SK-N-SH (cell line): Measurements from ENCODE around the gene GSK3B. TPM values are rescaled to one million over a fixed set of nuclear protein-coding genes. Genes with fewer than 3 reads are reported as not detected.
A peak's percentile ranks its signal among the peaks of the same experiment; 100 is the strongest.

Experiments used
- CTCF ChIA-PET: fragments of 300-600, 350-600 bp; formaldehyde crosslinking; extraction: SDS; loops from one replicate; lab custom pipeline; 2021; lab: Yijun Ruan, JAX
- POLR2A ChIA-PET: fragments of 350-600 bp; sonication (Branson Sonifier 250); formaldehyde crosslinking; extraction: SDS; loops from one replicate; lab custom pipeline; 2020; ENCODE audit warnings: antibody characterized with exemption, inconsistent platforms; lab: Yijun Ruan, JAX
- DNase-seq: peaks from one replicate; pipeline ENCODE4 v3.0.0; 2012
- H2AFZ ChIP-seq: fragments of 200-600 bp; sonication (generic); 2 replicates; pipeline ENCODE4 v1.8.1; 2016; ENCODE audit warnings: antibody characterized with exemption, mild to moderate bottlenecking, low read depth
- H3F3A ChIP-seq: fragments of 200-600 bp; sonication (generic); replicated peaks from 2 replicates; pipeline ENCODE3; 2016; ENCODE audit warnings: antibody characterized with exemption, mild to moderate bottlenecking; ENCODE audit not compliant: insufficient read depth
- H3K27ac ChIP-seq, 2 experiments: fragments of 200-500 bp in 1 of 2; fragments of 200-600 bp in 1 of 2; sonication (Bioruptor generic) in 1 of 2; sonication (generic), shearing (Covaris generic) in 1 of 2; 2 replicates each; pipeline versions ENCODE4 v1.5.1 to v1.6.1; 2014 to 2016; ENCODE audit warnings: low read depth in 2 of 2, inconsistent platforms in 1 of 2, low read length in 1 of 2, mild to moderate bottlenecking in 1 of 2, mixed read lengths in 1 of 2
- H3K27me3 ChIP-seq: fragments of 200-600 bp; sonication (generic), shearing (Covaris generic); 2 replicates; pipeline ENCODE4 v1.6.1; 2016; ENCODE audit warnings: mixed run types; ENCODE audit not compliant: insufficient read depth
- H3K36me3 ChIP-seq, 2 experiments: fragments of 200-500 bp in 1 of 2; fragments of 200-600 bp in 1 of 2; sonication (Bioruptor generic) in 1 of 2; sonication (generic) in 1 of 2; replicated peaks in 1 of 2; 2 replicates each; pipeline versions ENCODE3 to v1.5.1; 2014 to 2016; ENCODE audit warnings: low read length in 1 of 2, mild to moderate bottlenecking in 1 of 2; ENCODE audit not compliant: insufficient read depth in 2 of 2, control insufficient read depth in 1 of 2
- H3K4me1 ChIP-seq, 2 experiments: fragments of 200-500 bp in 1 of 2; fragments of 200-600 bp in 1 of 2; sonication (Bioruptor generic) in 1 of 2; sonication (generic), shearing (Covaris generic) in 1 of 2; 2 replicates each; pipeline versions ENCODE4 v1.5.1 to v1.6.1; 2014 to 2016; ENCODE audit warnings: low read depth in 1 of 2, low read length in 1 of 2, mixed run types in 1 of 2; ENCODE audit not compliant: insufficient read depth in 2 of 2, control insufficient read depth in 1 of 2
- H3K4me2 ChIP-seq: fragments of 200-600 bp; sonication (generic), shearing (Covaris generic); 2 replicates; pipeline ENCODE4 v1.6.1; 2017; ENCODE audit warnings: mixed run types
- H3K4me3 ChIP-seq, 2 experiments: fragments of 200-500 bp in 1 of 2; fragments of 200-600 bp in 1 of 2; sonication (Bioruptor generic) in 1 of 2; sonication (generic), shearing (Covaris generic) in 1 of 2; 2 replicates each; pipeline versions ENCODE4 v1.5.1 to v1.8.1; 2014 to 2016; ENCODE audit warnings: low read depth in 2 of 2, inconsistent platforms in 1 of 2, low read length in 1 of 2, mild to moderate bottlenecking in 1 of 2, mixed read lengths in 1 of 2, moderate library complexity in 1 of 2
- H3K79me2 ChIP-seq: fragments of 200-600 bp; sonication (generic); 2 replicates; pipeline ENCODE4 v1.8.1; 2017; ENCODE audit warnings: mild to moderate bottlenecking; ENCODE audit not compliant: insufficient read depth
- H3K9ac ChIP-seq: fragments of 200-600 bp; sonication (generic); 2 replicates; pipeline ENCODE4 v1.6.1; 2017; ENCODE audit warnings: mixed run types
- H3K9me2 ChIP-seq: fragments of 200-600 bp; sonication (generic); 2 replicates; pipeline ENCODE4 v1.6.1; 2017; ENCODE audit warnings: mixed run types
- H3K9me3 ChIP-seq: fragments of 200-600 bp; sonication (generic); 2 replicates; pipeline ENCODE4 v1.6.1; 2017; ENCODE audit warnings: mixed run types, mild to moderate bottlenecking, moderate library complexity
- H4K20me1 ChIP-seq: fragments of 200-600 bp; sonication (generic); 2 replicates; pipeline ENCODE4 v1.6.1; 2017; ENCODE audit warnings: mild to moderate bottlenecking, mixed run types; ENCODE audit not compliant: insufficient read depth
- CHD2 ChIP-seq: fragments of 150-350 bp; IDR thresholded peaks from 2 replicates; pipeline ENCODE4 v1.6.1; 2018; ENCODE audit warnings: low read length; ENCODE audit not compliant: partially characterized antibody
- CTCF ChIP-seq: fragments of 200-600 bp; sonication (generic); IDR thresholded peaks from 2 replicates; pipeline ENCODE4 v1.6.1; 2017; ENCODE audit warnings: antibody characterized with exemption, mild to moderate bottlenecking, moderate library complexity
- ELF1 ChIP-seq: IDR thresholded peaks from 2 replicates; pipeline ENCODE4 v1.4.0; 2012
- EP300 ChIP-seq, 2 experiments: IDR thresholded peaks; 2 replicates each; pipeline versions ENCODE4 v1.4.0 to v1.6.1; 2012; ENCODE audit warnings: borderline replicate concordance in 1 of 2, low read depth in 1 of 2, low read length in 1 of 2
- GABPA ChIP-seq: IDR thresholded peaks from 2 replicates; pipeline ENCODE4 v1.4.0; 2012; ENCODE audit warnings: low read depth, mild to moderate bottlenecking
- GATA2 ChIP-seq: sonication (generic); formaldehyde crosslinking; IDR thresholded peaks from 2 replicates; pipeline ENCODE4 v1.5.0; 2020; ENCODE audit warnings: mild to moderate bottlenecking, missing genetic modification reagents
- JUND ChIP-seq: IDR thresholded peaks from 2 replicates; pipeline ENCODE4 v1.4.0; 2012
- MAX ChIP-seq: IDR thresholded peaks from 2 replicates; pipeline ENCODE4 v1.4.0; 2012; ENCODE audit warnings: low read depth
- NFIC ChIP-seq: IDR thresholded peaks from 2 replicates; pipeline ENCODE4 v1.4.0; 2012; ENCODE audit warnings: borderline replicate concordance
- PBX3 ChIP-seq: IDR thresholded peaks from 2 replicates; pipeline ENCODE4; 2012
- POLR2AphosphoS5 ChIP-seq: IDR thresholded peaks from 2 replicates; pipeline ENCODE4 v1.6.1; 2012; ENCODE audit warnings: low read depth, low read length
- RCOR1 ChIP-seq: fragments of 150-350 bp; IDR thresholded peaks from 2 replicates; pipeline ENCODE4 v1.6.1; 2017; ENCODE audit warnings: antibody characterized with exemption, low read length
- SIN3A ChIP-seq: IDR thresholded peaks from 2 replicates; pipeline ENCODE4 v1.6.1; 2012; ENCODE audit warnings: low read depth, mild to moderate bottlenecking, low read length, moderate library complexity, borderline replicate concordance
- SMC3 ChIP-seq: IDR thresholded peaks from 2 replicates; pipeline ENCODE4 v1.6.1; 2012; ENCODE audit warnings: low read depth, low read length, improper control_type of control experiment
- TEAD4 ChIP-seq: IDR thresholded peaks from 2 replicates; pipeline ENCODE4 v1.4.0; 2012; ENCODE audit warnings: mild to moderate bottlenecking, borderline replicate concordance; ENCODE audit not compliant: insufficient read depth
- ZBTB33 ChIP-seq: IDR thresholded peaks from 2 replicates; pipeline ENCODE4 v1.4.0; 2012; ENCODE audit warnings: low read depth, borderline replicate concordance
- whole genome bisulfite sequencing: methylation state at CpG from one replicate; pipeline ENCODE4 v1.1.6; 2017; ENCODE audit warnings: low lambda C conversion rate; 5-methylcytosine and 5-hydroxymethylcytosine counted together
- polyA plus RNA-seq, 3 experiments: library from polyadenylated mRNA; depleted of rRNA; stranded (reverse); fragments of >200 nt; gene quantifications; 2 replicates each; pipeline ENCODE4 v1.2.3, GENCODE V29; 2012

GSK3B gene
- polyA plus RNA-seq, 1 of the 3 experiments (the other 2 are of a cell fraction): 15.9 TPM

DNA sequence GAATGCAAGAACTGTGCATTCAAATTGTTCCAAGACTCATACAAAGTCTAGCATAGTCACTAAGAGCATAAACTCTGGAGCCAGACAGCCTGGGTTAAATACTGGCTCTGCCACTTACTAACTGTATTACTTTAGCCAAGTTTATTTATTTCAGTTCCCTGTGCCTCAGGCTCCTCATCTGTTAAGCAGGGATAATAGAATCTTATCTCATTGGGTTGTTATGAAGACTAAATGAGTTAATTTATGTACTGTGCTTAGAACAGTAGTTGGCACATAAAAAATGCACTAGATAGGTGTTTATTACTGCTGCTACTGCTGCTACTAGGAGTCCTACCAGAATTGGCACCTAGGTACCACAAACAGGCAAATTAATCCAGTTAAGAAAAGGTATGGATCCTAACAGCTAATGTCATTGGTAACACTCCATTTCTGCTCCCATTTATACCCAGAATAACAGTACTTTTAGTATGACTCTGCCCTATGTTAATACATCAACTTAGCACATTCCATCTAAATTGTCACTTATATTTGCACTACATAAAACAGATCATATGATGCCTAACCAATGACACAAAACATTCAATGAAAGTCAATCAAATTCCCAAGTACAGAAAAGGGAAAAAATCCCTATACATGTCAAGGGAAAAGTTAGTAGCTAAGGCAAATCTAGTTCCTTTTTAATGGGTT lies 45.7 kb downstream of the GSK3B start:
- no peak overlapping the region for H3K4me3 ChIP-seq
- ChIA-PET CTCF (interaction anchor here (1.1 to 1.7 kb wide), 2 partner anchors 8 to 157 kb away, joined by 3 to 5 read pairs; no protein-coding TSS in a partner anchor), POLR2A (no interaction called here)
- H3K9ac ChIP-seq: no peak overlapping the region
- no peaks in the 10 kb centered on the region for H3K9me3 ChIP-seq
- no peak overlapping the region for H3K4me2 ChIP-seq
- no peaks in the 10 kb centered on the region for H3K27me3 ChIP-seq
- H3K9me2 ChIP-seq: no peaks in the 10 kb centered on the region
- peaks cover 100% of the 10 kb centered on the region for H3K79me2 ChIP-seq
- H3K36me3 ChIP-seq: peaks cover 0 to 15% of the 10 kb centered on the region in 2 experiments
- DNase-seq: peak; percentile 29
- H2AFZ ChIP-seq: no peak overlapping the region
- peaks cover 5 to 19% of the 10 kb centered on the region in 2 experiments; a peak in 2 of 4 replicates for H3K4me1 ChIP-seq
- H3K27ac ChIP-seq: peak overlapping the region in 1 of 2 experiments; percentile 43; a peak in 2 of 4 replicates
- no peaks in the 10 kb centered on the region for H3F3A ChIP-seq
- peaks cover 93% of the 10 kb centered on the region for H4K20me1 ChIP-seq
- TF ChIP-seq RCOR1: peak; percentile 59; the same call in 1 of the 2 replicates
- peak; percentile 50 for TF ChIP-seq GATA2
- TF ChIP-seq CHD2: peak; percentile 63
- peak in 1 of 2 experiments; percentile 72; a peak in 1 of 4 replicates for TF ChIP-seq EP300 (IDR thresholded peaks at IDR 0.05; ENCODE audit: borderline replicate concordance in 1 of 2, low read depth in 1 of 2, low read length in 1 of 2)
- TF ChIP-seq SIN3A: no peak

GRCh38 chr3:120047686-120048085 lies 46.6 kb downstream of the GSK3B start:
- Histone ChIP-seq H3K9me2 (no peaks in the 10 kb centered on the region), H3F3A (no peaks in the 10 kb centered on the region), H3K79me2 (peaks cover 100% of the 10 kb centered on the region), H3K4me2 (no peak overlapping the region), H3K9ac (no peak overlapping the region), H3K4me1 (peaks cover 5 to 19% of the 10 kb centered on the region in 2 experiments; a peak in 2 of 4 replicates), H3K4me3 (no peak overlapping the region), H4K20me1 (peaks cover 93% of the 10 kb centered on the region), H3K27me3 (no peaks in the 10 kb centered on the region), H3K36me3 (peaks cover 0 to 15% of the 10 kb centered on the region in 2 experiments), H3K9me3 (no peaks in the 10 kb centered on the region), H2AFZ (no peak overlapping the region), H3K27ac (no peak overlapping the region; a peak in 1 of 4 replicates)
- TF ChIP-seq GABPA (no peak), NFIC (no peak), RCOR1 (no peak)
- ChIA-PET POLR2A (no interaction called here), CTCF (no interaction called here)
- no peak for DNase-seq
- 94% methylated on average over 1 of the region's 1 CpG for WGBS

DNA sequence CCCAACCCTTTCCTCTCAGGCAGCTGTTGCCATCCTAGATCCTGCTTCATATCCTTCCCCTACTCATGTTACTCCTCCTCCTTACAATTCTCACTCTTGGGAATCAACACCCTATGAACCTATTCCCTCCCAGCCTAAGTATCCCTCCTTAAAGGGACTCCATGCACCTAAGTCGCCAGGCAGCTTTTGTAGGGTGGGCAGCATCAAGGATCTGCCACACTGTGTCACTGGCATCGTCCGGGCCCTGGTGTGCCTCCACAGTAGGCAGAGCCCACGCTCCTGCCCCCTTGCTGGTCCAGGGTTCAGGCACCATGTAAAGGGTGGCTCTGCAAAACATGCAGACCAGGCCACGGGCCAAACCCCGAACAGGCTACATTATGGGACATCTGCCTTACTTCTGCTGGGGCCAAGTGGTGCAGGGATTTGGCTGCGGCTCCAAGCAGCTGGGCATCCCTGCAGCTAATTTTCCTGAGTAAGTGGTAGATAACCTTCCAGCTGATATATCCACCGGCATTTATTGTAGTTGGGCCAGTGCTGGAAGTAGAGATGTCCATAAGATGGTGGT lies 53.4 kb downstream of the GSK3B start:
- no peaks in the 10 kb centered on the region for H3F3A ChIP-seq
- H3K4me1 ChIP-seq: no peaks in the 10 kb centered on the region
- no peaks in the 10 kb centered on the region for H3K27me3 ChIP-seq
- H3K79me2 ChIP-seq: peaks cover 100% of the 10 kb centered on the region
- no peak overlapping the region for H3K4me2 ChIP-seq
- H3K9me3 ChIP-seq: peaks cover 4% of the 10 kb centered on the region; the same call in 1 of the 2 replicates
- no peak overlapping the region for H3K27ac ChIP-seq
- no peaks in the 10 kb centered on the region for H3K9me2 ChIP-seq
- H3K36me3 ChIP-seq: peaks cover 3 to 36% of the 10 kb centered on the region in 2 experiments
- H3K9ac ChIP-seq: no peak overlapping the region
- WGBS: 94% methylated on average over 3 of the region's 8 CpGs
- CTCF ChIA-PET: interaction anchor here (0.6 to 1.0 kb wide), 2 partner anchors 8 to 518 kb away, joined by 3 read pairs; no protein-coding TSS in a partner anchor
- peaks cover 85% of the 10 kb centered on the region for H4K20me1 ChIP-seq
- DNase-seq: no peak
- POLR2A ChIA-PET: no interaction called here
- no peak overlapping the region; a peak in 1 of 4 replicates for H3K4me3 ChIP-seq
- H2AFZ ChIP-seq: no peak overlapping the region
- TF ChIP-seq EP300 (IDR thresholded peaks at IDR 0.05; ENCODE audit: borderline replicate concordance in 1 of 2, low read depth in 1 of 2, low read length in 1 of 2): no peak
- no peak for TF ChIP-seq ZBTB33
- TF ChIP-seq GABPA: no peak
- TF ChIP-seq PBX3: no peak
- no peak for TF ChIP-seq CTCF
- no peak for TF ChIP-seq JUND
- TF ChIP-seq ELF1: no peak
- no peak for TF ChIP-seq SMC3
- no peak for TF ChIP-seq MAX
- no peak for TF ChIP-seq TEAD4
- no peak for TF ChIP-seq POLR2AphosphoS5
